CD1c-positive myeloid dendritic cell (primary cell): Measurements from ENCODE around the gene SOX15.
A peak's percentile ranks its signal among the peaks of the same experiment; 100 is the strongest.
"Not testable (repeated sequence)": the region's sequence is repeated elsewhere in the genome, so short reads cannot be mapped to it uniquely, and the experiment has no call there.

Source experiments
- DNase-seq: peaks from one replicate; pipeline ENCODE4 v3.0.0-alpha.2; 2016; ENCODE audit errors: extremely low spot score

Gene SOX15

GRCh38 chr17:7610641-7611040 is 20.7 kb upstream of the SOX15 start:
- DNase-seq: no peak

GRCh38 chr17:7606280-7606679 is 16.4 kb upstream of the SOX15 start:
- DNase-seq: no peak

GRCh38 chr17:7597561-7597960 is 7.7 kb upstream of the SOX15 start:
- not testable (repeated sequence) for DNase-seq

GRCh38 chr17:7593296-7593695 is 3.4 kb upstream of the SOX15 start:
- DNase-seq: no peak

- DNase-seq: no peak
Observed at GRCh38 chr17:7592422-7593021, 2.6 kb upstream of the SOX15 start.

DNA sequence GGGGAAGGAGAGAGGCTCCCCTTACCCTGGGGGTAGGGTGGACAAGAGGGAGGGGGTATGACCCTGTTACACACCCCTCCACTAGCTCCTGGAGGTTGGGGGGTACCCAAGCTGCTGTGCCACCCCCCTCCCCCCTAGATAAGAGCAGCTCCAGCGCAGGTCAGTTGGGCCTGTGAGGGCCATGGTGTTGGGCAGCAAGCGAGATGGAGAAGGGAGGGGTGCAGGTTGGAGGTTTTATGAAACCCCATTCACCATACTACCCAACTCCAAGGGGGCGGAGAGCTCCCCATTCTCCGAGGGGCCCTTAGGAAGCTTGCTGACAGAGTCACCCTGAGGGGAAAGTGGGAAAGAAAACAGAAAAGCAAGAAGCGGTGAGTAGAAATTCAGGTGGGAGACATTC is 1.7 kb upstream of the SOX15 start:
- no peak for DNase-seq

- no peak for DNase-seq
Observed at GRCh38 chr17:7590743-7591142, 849 bp upstream of the SOX15 start.

- DNase-seq: peak; percentile 86
Observed at GRCh38 chr17:7589204-7589868, 558 bp downstream of the SOX15 start.

DNA sequence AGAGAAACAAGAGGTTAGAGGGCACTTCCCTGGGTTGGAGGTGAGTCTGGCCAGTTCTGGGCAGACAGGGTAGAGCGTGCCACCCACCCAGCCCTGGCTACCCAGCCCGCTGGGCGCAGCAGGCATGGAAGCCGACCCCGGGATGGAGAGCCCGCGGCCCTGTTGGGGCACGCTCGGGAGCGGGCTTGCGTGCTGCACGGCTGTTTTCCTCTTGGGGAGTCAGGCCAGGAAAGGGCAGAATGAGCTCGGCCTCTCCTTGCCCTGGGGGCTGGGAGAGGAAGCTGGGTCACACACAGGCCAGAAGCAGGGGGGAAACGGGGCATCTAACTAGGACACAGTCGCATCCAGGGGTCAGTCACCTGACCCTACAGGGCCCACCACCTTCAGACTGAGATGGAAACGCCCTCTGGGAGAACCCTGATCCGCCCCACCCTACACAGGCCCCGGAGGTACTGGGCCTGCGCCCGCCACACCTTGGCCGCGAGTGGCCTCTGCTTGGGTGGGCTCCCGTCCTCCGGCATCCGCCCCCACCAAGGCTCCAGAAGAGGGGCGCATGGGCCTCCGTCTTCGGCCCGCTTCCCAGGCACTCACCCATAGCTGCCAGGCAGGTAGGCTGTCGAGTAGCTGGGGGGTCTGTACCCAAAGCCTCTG is 1.2 kb downstream of the SOX15 start:
- no peak for DNase-seq

DNA sequence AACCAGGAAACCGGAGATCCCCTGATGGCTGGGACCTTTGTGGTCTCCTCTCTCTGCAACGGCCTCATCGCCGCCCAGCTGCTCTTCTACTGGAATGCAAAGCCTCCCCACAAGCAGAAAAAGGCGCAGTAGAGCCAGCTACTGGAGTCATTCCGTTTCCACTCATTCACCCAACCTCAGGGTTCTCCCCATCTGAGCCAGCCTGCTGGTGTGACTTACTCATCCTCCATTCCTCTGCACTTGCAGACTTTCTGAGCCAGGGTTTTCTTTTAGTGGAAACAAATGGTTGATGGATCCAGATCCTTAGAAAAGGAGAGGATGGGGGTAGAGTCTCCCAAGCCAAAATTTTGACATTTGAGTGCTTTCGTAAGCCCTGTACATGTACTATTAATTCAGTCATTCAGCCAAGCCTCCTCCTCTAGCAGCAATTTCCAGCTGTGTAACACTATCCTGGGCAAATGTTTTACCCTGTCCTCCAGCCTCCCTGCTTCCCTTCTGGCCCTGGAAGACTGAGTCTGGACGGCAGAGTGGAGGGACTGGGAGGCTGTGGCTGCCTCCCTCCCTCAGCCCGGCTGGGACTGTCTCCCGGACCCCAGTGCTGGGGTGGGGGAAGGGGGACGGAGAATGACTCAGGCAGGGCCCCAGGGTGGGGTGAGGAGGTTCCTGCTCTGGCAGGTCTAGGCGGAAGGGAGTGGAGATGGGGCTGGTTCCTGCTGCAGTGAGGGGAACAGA is 2.3 kb downstream of the SOX15 start:
- DNase-seq: no peak

DNA sequence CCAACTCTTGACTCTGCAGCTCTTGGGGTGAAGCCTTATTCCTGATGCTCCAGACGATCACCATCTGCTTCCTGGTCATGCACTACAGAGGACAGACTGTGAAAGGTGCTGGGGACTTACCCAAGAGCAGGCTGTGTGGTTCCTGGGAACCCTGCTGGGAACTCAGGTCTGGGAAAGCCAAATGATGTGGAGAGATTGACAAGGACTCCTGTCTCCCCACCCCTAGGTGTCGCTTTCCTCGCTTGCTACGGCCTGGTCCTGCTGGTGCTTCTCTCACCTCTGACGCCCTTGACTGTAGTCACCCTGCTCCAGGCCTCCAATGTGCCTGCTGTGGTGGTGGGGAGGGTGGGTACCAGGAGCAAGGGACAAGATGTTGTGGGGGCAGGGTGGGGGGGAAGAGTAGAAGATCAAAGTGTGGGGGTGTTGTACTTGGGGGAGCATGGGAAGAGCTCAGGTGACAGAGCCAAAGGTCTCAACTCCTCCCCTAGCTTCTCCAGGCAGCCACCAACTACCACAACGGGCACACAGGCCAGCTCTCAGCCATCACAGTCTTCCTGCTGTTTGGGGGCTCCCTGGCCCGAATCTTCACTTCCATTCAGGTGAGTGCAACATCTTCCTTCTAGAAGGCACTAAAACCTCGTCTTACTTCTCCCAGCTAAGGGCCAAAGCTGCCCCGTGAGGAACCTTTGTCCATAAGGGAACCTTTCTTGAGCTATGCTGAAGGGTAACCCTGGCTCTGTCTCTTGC is 3.0 kb downstream of the SOX15 start:
- no peak for DNase-seq

DNA sequence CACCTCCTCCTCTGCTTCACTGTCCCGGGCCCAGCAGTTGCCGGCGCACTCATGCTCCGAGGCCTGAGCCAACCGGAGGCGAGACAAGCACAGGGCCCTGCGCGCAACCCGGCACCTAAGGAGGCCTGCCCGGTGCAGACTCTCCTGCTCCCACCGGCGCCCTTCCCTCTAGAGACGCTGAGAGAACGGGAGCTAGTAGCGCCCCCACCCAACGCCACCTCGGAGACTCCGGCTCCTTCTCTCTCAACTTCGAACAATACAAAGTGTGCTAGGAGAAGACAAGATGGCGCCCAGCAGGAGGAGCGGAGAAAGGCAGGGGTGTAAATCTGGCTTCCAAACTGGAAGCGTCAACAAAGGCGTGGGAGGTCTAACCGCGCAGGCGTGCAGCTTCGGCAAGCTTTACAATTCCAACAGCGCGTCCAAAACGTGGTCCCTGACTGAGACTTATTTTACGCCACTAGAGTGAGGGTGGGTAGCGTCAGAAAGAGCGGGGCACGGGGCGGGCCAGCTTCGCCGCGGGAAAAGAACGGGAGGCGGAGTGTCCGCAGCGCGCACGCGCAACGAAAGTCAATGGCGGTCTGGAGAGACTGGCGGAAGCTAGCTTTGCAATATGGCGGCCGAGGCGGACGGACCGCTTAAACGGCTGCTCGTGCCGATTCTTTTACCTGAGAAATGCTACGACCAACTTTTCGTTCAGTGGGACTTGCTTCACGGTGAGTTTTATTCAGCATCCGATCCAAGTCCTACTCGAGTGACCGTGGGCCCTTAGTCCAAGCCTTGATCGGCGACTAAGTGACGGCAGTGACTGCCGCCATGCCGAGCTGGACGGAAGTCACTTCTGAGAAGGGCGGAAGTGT is 6.4 kb downstream of the SOX15 start, which contains the start of gene MPDU1:
Gene MPDU1 (plus strand): TSS at position 600 of the 857 bp plus-strand sequence. CDS start 11 bp downstream, at position 611.
- peak; percentile 99 for DNase-seq

DNA sequence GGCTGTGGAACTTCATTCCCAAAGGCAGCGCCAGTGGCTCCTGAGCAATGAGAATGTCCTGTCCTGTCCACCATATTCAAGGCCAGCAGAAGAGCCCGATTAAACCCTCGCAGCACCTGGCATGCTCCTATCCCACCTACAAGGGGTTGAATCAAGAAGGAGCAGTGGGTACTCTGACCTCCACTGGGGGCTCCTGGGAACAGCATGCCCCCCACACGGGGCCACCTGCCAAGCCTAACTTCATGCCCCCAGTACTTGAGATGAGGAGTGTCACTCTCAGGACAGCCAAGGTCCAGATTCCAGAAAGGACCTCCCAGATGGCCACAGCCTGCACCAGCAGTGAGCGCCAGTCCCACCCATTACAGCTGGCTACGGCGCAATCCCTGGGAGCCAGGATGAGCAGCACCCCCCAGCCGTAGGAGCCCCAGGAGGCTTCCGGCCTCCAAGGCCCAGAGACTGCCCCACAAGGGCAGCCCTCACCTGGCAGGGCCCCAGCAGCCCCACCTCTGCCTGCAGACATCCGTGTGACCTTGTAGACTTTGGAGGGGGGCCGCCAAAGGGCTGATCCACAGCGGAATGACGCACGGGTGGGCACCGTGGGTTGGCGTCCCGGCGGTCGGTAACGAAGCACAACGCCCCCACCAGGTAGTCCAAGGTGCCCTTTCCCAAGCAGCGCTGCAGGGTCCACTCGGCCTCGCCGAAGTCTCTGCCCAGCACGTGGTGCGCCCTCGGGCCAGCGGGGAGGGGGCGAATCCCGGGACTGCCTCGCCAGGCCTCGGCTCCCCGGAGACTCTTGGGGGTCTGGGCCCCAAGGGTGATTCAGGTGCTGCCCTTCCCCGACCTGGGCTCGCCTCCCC is 7.3 kb downstream of the SOX15 start:
- no peak for DNase-seq

- DNase-seq: peak; percentile 27
Observed at GRCh38 chr17:7580604-7581575, 9.0 kb downstream of the SOX15 start.

DNA sequence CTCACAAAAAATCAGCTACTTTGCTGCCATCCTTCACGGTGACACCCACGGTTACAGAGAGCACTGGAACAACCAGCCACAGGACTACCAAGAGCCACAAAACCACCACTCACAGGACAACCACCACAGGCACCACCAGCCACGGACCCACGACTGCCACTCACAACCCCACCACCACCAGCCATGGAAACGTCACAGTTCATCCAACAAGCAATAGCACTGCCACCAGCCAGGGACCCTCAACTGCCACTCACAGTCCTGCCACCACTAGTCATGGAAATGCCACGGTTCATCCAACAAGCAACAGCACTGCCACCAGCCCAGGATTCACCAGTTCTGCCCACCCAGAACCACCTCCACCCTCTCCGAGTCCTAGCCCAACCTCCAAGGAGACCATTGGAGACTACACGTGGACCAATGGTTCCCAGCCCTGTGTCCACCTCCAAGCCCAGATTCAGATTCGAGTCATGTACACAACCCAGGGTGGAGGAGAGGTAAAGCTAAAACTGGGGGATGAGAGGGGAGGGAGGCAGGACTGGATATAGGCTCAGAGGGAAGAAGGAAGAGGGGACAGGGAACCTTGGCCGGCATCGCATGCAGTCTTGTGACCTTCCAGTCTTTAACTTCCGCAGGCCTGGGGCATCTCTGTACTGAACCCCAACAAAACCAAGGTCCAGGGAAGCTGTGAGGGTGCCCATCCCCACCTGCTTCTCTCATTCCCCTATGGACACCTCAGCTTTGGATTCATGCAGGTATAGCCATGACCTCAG is 9.9 kb downstream of the SOX15 start:
- peak; percentile 66 for DNase-seq

- DNase-seq: peak; percentile 96
Observed at GRCh38 chr17:7579001-7579833, 10.7 kb downstream of the SOX15 start, which contains the start of gene CD68. CD68 (plus strand) TSS chr17:7579638; CDS start chr17:7579678, 40 bp downstream.
